Stimulated activated CD8-positive, alpha-beta memory T cell treated with anti-CD3 and anti-CD28 coated beads, Interleukin-15, amount 100 ng/mL, for 4 hours (primary cell): ENCODE results near the gene PHF20.
"Not testable (repeated sequence)": the region's sequence is repeated elsewhere in the genome, so short reads cannot be mapped to it uniquely, and the experiment has no call there.

Experiments
- DNase-seq, 2 donors: peaks; one replicate each; pipeline ENCODE4 v3.0.0-alpha.2; 2020; ENCODE audit warnings: low read depth in 2 of 2

The PHF20 gene

GRCh38 chr20:35839904-35840303, 68.1 kb downstream of the PHF20 start:
- DNase-seq = no peak

GRCh38 chr20:35840421-35840820, 68.6 kb downstream of the PHF20 start:
- DNase-seq = no peak

DNA sequence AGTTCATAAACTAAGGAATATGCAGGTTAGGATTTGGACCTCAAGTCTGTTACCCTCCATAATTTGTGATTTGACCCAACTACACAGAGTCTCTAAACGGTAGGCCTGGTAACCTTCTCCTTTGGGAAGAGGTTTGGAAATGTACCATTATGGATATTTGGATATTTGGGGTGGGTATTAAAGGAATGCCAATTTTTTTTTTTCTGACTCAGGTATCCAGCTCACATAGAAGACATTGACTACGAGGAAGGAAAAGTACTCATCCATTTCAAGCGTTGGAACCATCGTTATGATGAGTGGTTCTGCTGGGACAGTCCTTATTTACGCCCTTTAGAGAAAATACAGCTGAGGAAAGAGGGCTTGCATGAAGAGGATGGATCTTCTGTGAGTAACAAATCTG, 70.5 kb downstream of the PHF20 start:
- DNase-seq = no peak

DNA sequence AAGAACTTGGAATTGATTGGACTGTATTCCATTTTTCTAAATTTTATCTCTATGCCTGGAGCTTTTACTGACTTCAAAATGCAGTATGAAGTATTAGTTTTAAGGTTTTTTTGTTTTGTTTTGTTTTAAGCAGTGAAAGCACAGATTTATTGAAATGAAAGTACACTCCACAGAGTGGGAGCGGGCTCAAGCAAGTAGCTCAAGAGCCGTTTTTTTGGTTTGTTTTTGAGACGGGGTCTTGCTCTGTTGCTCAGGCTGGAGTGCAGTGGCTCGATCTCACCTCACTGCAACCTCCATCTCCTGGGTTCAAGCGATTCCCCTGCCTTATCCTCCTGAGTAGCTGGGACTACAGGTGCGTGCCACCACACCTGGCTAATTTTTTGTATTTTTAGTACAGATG, 72.1 kb downstream of the PHF20 start:
- DNase-seq = not testable (repeated sequence)

DNA sequence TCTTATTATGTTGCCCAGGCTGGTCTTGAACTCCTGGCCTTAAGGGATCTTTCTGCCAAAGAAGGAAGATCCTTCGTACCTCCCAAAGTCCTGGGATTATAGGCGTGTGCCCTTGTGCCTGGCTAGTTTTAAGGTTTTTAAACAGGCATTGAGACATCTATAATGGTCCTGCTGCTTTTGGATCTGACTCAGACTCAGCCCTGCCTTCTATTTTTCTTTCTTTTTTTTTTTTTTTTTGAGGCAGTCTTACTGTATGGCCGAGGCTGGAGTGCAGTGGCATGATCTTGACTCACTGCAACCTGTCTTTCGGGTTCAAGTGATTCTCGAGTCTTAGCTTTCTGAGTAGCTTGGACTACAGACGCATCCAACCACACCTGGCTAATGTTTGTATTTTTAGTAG, 73.7 kb downstream of the PHF20 start:
- DNase-seq = no peak

DNA sequence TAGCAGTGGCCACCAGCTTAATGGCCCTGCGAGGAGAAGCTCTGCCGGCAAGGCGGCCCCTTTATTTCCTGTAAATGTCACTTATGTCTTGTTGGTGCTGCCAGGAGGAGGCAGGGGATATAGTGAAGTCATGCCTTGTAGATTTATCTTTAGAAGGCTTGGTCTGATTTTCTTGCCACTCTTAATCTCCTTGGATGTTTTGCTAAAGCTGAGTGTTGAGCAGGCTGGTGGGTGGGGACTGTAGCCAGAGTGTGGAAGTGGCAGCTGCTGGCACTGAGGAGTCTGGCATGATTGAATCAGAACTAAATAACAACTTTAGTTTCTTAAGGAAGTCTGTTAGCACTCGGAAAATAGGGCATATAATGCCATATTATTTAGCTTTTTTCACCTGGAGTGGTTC, 77.9 kb downstream of the PHF20 start:
- DNase-seq = no peak

DNA sequence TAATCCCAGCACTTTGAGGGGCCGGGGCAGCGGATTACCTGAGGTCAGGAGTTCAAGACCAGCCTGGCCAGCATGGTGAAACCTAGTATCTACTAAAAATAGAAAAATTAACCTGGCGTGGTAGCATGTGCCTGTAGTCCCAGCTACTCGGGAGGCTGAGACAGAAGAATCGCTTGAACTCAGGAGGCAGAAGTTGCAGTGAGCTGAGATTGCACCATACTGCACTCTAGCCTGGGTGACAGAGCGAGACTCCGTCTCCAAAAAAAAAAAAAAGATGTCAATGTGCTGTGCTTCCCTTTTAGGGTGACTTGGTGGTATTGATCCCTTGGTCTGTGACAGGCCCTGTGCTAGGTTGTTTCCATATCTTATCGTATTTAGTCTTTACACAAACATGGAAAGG, 79.8 kb downstream of the PHF20 start:
- not testable (repeated sequence) for DNase-seq

DNA sequence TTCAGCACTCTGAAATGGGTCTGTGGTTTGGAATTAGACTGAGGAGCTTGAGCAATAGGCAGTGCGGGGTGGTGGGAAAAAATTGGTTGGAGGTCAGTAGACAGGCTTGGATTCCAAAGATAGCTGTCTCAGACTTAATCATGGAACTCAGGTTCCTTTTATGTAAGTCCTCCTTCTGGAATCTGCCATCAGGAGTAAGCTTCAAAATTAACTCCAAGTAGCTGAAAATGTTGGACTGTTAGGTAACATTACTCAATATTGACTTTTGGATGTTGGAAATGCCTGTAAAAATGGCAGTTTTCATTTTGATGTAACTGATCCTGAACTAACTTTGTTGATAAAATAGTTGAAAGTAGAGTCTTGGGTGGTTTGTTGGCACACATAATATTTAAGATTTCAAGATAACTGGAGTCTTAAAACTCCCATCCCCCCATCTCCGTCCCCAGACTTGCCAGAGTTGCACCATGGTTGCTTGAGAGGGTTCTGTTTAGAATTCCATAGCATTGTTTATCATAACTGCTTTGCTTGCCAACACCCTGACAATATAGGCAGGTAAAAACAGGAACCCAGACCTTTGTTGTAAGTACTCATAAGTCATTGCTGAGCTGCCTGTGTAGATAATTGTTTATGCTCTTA, 83.0 kb downstream of the PHF20 start:
- no peak for DNase-seq

GRCh38 chr20:35855641-35856040, 83.8 kb downstream of the PHF20 start:
- DNase-seq = not testable (repeated sequence)

DNA sequence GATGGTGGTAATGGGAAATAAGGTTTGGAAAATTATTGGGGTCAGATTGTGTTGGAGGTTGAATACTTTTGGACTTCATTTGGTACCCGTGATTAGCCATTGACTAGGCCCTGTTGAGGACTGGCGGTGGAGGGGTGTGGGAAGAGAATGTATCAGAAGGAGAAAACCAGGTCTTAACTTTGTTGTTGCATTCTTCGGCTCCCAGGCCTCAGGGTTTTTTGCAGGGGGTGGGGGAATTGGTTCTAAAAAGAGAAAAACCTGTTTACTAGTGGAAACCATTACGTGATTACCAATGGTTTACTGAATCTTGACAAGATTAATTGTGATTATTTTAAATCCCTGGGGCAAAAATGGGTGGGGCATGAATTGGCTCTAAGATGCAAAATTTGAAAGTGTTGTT, 85.1 kb downstream of the PHF20 start:
- DNase-seq = no peak

- DNase-seq = no peak
Observed at GRCh38 chr20:35866418-35867202, 94.8 kb downstream of the PHF20 start.

DNA sequence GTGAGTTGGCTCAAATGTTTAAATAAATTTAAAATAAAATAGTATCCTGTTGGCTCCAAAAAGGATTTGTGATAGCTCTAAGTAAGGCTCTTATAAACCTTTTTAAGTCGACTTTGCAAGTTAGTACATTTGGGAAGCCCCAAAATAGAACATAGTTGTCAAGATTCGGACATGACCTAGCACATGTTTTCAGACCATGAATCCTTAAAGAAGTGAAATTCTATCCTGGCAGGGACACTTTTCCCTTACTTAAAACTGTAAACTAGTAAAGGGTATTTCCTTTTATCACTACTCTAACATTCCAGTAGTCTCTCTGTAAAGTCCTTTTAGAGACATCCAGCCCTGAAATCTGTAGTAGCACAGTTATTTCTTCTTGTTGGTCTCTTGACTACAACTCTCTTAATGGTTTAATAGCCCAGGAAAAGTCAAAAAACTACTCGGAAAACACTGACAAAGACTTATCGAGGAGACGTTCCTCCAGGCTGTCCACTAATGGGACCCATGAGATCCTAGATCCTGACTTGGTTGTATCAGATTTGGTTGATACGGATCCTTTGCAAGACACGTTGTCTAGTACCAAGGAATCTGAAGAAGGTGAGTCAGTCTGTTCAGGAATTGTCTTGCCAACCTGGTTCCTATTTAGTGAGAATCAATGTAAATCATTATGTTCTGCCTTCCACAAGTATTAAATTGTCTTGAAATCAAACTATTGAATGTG, 98.9 kb downstream of the PHF20 start:
- no peak for DNase-seq

GRCh38 chr20:35871259-35871771, 99.5 kb downstream of the PHF20 start:
- no peak for DNase-seq

DNA sequence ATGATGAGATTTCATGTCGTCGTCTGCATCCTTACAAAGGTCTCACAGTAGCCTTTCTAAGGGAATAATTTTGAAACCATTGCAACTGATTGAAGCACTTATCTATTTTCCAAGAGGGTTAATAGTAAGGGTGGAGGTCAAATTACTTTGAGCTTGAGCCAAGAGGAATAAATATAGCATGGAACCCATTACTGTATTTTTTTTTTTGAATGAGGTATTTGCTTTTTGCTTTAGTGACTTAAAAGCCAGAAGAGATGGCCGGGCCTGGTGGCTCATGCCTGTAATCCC, 104.2 kb downstream of the PHF20 start:
- DNase-seq = no peak

GRCh38 chr20:35877611-35878010, 105.8 kb downstream of the PHF20 start:
- no peak for DNase-seq

GRCh38 chr20:35878113-35878625, 106.4 kb downstream of the PHF20 start:
- no peak for DNase-seq

DNA sequence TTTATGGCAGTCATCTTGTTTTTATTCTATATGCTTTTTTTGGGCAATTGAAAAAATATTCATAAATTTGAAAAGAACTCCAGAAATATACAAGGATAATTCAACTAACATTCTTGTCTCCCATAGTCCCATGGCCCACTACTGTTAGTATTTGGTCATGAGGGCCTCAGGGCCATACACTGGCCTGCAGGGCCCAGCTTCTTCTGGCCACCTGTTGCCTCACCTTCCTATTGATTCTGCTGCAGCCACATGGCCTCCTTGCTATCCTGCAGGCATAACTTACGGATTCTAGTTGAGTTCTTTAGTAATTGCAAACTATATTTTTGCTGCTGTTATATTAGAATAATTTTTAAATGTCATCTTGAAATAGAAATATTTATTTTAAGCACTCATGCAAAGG, 109.9 kb downstream of the PHF20 start:
- no peak for DNase-seq

DNA sequence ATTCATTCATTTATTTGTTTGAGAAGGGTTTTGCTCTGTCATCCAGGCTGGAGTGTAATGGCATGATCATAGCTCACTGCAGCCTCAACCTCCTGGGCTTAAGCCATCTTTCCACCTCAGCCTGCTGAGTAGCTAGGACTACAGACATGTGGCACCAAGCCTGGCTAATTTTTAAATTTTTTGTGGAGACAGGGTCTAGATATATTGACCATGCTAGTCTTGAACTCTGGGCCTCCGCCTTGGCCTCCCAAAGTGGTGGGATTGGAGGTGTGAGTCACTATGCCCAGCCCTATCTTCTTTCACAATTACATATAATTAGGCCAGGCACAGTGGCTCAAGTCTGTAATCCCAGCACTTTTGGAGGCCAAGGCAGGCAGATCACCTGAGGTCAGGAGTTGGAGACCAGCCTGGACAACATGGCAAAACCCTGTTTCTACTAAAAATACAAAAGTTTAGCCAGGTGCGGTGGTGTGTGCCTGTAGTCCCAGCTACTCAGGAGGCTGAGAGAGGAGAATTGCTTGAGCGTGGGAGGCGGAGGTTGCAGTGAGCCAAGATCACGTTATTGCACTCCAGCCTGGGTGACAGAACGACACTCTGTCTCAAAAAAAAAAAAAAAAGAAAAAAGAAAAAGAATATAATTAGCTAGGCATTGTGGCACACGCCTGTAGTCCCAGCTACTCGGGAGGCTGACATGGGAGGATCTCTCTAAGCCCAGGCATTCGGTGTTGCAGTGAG, 110.8 kb downstream of the PHF20 start:
- not testable (repeated sequence) for DNase-seq

GRCh38 chr20:35883336-35883777, 111.5 kb downstream of the PHF20 start:
- no peak for DNase-seq

DNA sequence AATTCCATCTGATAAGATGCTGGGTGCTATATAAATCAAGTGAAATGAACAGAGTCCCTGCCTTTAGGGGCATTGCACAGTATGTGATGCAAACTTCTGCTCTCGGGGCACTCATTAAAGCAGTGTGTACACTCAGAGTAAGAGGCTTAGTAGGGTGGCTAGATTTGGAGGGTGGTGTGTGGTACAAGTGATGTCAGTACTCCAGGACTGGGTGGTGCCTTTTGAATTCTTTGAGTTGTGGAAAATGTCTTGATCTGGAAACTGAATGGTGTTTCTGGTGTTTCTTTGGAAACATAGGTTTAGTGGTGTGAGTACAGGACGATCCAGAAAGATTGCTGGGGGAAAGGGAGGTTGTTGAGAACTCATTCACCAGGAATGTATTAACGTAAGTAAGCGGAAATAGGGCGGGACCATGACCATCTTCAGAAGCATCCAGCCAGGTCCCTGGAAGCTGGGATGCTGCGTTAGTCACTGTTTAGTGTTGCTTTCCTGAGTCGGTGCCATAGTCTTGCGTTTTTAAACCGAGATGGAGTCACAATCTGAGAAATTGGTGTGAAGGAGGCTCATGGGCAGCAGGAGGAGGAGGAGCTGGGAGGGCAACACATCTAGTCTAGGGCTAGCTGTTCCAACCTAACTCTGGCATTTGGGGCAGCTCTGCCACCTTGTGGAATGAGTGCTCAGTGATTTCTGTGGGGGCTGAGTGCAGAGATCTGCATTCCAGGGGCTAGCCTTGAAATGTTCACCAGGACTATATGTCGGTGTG, 112.1 kb downstream of the PHF20 start:
- peak; percentile 6 to 19 for DNase-seq

GRCh38 chr20:35884541-35884865, 112.7 kb downstream of the PHF20 start:
- no peak for DNase-seq
